ENCODE data around the gene PPP3CA. TPM values are rescaled to one million over a fixed set of nuclear protein-coding genes. Genes with fewer than 3 reads are reported as not detected.

The PPP3CA gene
- total and polyA plus RNA-seq, 2 of the 13 experiments (the other 11 are each of a cell fraction or from before 2014, with no cell fraction given), result 4.8 to 13.2 TPM

DNA sequence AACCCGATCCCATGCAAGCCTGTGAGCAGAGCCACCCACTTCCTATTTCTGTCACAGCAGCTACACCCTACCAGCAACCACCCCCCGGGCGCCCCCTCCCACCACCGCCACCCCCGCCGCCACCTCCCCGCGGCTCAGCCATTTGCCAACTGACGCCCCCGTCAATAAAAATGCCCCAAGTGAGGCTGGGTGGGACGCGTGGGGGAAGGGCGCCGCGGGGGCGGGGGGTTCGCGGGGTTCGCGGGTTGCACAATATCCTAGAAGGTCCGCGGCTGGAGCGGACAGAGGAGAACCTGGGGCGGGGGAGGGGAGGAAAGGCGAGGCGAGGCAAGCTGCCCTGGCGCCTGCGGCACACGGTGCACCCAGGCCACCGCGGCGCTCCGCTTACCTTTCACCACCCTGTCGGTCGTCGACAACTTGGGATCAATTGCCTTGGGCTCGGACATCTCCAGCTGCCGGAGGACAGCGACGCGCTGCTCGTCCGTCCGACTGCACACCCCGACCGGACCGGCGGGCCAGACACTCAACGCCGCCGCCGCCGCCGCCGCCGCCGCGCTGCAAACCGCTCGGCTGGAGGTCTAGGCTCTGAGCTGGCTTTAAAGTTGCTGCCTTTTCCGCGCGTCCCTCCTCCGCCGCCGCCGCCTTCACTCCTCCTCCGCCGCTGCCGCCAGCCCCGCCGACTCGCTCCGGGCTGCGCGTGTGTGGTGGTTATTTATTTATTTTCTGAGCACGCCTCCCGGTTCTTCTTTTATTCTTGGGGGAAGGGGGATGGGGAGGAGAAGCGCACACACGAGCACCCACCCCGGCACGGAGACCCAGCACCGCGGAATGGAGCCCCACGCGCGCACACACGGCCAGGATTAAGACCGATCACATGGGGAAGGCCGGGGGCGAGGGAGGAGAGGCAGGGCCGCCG is 717 bp downstream of the PPP3CA start (continued):
- TF ChIP-seq ZNF468 (CRISPR knock-in tag; IDR thresholded peaks at IDR 0.05) (no peak), CAMTA2 (CRISPR knock-in tag; IDR thresholded peaks at IDR 0.05; ENCODE audit: borderline replicate concordance) (0 out of 2 replicates have a peak, but pooled peaks have one; percentile 59), CHD2 (IDR thresholded peaks at IDR 0.05; ENCODE audit: low read depth, low read length) (no peak), HOXA7 (CRISPR knock-in tag; IDR thresholded peaks at IDR 0.05) (no peak), SMAD1 (CRISPR knock-in tag; IDR thresholded peaks at IDR 0.05; ENCODE audit: borderline replicate concordance, low read depth) (no peak), ZNF816 (CRISPR knock-in tag; IDR thresholded peaks at IDR 0.05; ENCODE audit: borderline replicate concordance) (no peak), ZSCAN25 (CRISPR knock-in tag; IDR thresholded peaks at IDR 0.05) (no peak), PAX8 (CRISPR knock-in tag; IDR thresholded peaks at IDR 0.05; ENCODE audit: borderline replicate concordance) (no peak), CREB1 (IDR thresholded peaks at IDR 0.05) (no peak), CREB1 (CRISPR knock-in tag; IDR thresholded peaks at IDR 0.05) (no peak), HES4 (CRISPR knock-in tag; IDR thresholded peaks at IDR 0.05; ENCODE audit: borderline replicate concordance) (no peak; the same call in 1 of the 2 replicates), STAT5B (CRISPR knock-in tag; IDR thresholded peaks at IDR 0.05) (no peak), MEF2D (CRISPR knock-in tag; IDR thresholded peaks at IDR 0.05) (no peak), HNRNPL (IDR thresholded peaks at IDR 0.05; ENCODE audit: low read depth, low read length) (no peak), LCORL (IDR thresholded peaks at IDR 0.05) (no peak), LCORL (CRISPR knock-in tag; IDR thresholded peaks at IDR 0.05) (0 out of 2 replicates have a peak, but pooled peaks have one; percentile 28)
- TF ChIP-seq, protein P1, sequence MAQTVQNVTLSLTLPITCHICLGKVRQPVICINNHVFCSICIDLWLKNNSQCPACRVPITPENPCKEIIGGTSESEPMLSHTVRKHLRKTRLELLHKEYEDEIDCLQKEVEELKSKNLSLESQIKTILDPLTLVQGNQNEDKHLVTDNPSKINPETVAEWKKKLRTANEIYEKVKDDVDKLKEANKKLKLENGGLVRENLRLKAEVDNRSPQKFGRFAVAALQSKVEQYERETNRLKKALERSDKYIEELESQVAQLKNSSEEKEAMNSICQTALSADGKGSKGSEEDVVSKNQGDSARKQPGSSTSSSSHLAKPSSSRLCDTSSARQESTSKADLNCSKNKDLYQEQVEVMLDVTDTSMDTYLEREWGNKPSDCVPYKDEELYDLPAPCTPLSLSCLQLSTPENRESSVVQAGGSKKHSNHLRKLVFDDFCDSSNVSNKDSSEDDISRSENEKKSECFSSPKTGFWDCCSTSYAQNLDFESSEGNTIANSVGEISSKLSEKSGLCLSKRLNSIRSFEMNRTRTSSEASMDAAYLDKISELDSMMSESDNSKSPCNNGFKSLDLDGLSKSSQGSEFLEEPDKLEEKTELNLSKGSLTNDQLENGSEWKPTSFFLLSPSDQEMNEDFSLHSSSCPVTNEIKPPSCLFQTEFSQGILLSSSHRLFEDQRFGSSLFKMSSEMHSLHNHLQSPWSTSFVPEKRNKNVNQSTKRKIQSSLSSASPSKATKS (CRISPR knock-in tag; IDR thresholded peaks at IDR 0.05), result no peak
- TF ChIP-seq, protein P2, sequence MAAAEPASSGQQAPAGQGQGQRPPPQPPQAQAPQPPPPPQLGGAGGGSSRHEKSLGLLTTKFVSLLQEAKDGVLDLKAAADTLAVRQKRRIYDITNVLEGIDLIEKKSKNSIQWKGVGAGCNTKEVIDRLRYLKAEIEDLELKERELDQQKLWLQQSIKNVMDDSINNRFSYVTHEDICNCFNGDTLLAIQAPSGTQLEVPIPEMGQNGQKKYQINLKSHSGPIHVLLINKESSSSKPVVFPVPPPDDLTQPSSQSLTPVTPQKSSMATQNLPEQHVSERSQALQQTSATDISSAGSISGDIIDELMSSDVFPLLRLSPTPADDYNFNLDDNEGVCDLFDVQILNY (CRISPR knock-in tag; conservative IDR thresholded peaks at IDR 0.05), result no peak; the same call in 1 of the 2 replicates
- TF ChIP-seq, protein P3, sequence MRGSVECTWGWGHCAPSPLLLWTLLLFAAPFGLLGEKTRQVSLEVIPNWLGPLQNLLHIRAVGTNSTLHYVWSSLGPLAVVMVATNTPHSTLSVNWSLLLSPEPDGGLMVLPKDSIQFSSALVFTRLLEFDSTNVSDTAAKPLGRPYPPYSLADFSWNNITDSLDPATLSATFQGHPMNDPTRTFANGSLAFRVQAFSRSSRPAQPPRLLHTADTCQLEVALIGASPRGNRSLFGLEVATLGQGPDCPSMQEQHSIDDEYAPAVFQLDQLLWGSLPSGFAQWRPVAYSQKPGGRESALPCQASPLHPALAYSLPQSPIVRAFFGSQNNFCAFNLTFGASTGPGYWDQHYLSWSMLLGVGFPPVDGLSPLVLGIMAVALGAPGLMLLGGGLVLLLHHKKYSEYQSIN (CRISPR knock-in tag; IDR thresholded peaks at IDR 0.05; ENCODE audit: borderline replicate concordance), result no peak
- TF ChIP-seq, protein P4, sequence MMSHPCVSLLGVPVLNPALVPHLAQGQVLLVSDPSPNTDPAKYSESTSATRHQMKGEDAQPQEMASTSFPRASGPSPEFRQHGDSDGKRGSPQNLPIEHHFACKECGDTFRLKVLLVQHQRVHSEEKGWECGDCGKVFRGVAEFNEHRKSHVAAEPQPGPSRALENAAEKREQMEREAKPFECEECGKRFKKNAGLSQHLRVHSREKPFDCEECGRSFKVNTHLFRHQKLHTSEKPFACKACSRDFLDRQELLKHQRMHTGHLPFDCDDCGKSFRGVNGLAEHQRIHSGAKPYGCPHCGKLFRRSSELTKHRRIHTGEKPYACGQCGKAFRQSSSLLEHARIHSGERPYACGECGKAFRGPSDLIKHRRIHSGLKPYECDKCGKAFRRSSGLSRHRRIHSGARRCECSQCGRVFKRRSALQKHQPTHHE (CRISPR knock-in tag; IDR thresholded peaks at IDR 0.05; ENCODE audit: borderline replicate concordance), result no peak
- TF ChIP-seq, protein P5, sequence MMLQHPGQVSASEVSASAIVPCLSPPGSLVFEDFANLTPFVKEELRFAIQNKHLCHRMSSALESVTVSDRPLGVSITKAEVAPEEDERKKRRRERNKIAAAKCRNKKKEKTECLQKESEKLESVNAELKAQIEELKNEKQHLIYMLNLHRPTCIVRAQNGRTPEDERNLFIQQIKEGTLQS (CRISPR knock-in tag; IDR thresholded peaks at IDR 0.05), result no peak
